ENCODE measurements around the gene MOB3B. TPM values are rescaled to one million over a fixed set of nuclear protein-coding genes. Genes with fewer than 3 reads are reported as not detected.

Gene MOB3B
- polyA plus RNA-seq, 1 experiment = 0.38 TPM

- ChIA-PET CTCF (interaction anchor here (1.2 to 2.0 kb wide), 2 partner anchors 10 to 248 kb away, joined by 3 to 6 read pairs; no protein-coding TSS in a partner anchor), POLR2A (no interaction called here)
- Histone ChIP-seq H3K27me3 (ENCODE audit: control insufficient read depth, insufficient read depth, low read length) (peaks cover 18% of the 10 kb centered on the region), H3K9me3 (ENCODE audit: control insufficient read depth, insufficient read depth, low read length) (no peaks in the 10 kb centered on the region), H3K27ac (ENCODE audit: low read depth, low read length) (no peak overlapping the region), H3K4me3 (ENCODE audit: low read depth, low read length) (no peak overlapping the region)
- no peak for TF ChIP-seq CTCF (IDR thresholded peaks at IDR 0.05; ENCODE audit: low read depth, low read length)
- no peak for DNase-seq (ENCODE audit: low read depth, low spot score)
These were observed 248.8 kb downstream of the MOB3B start for GRCh38 chr9:27280860-27281259.

GRCh38 chr9:27280249-27280648, 249.4 kb downstream of the MOB3B start:
- H3K27ac ChIP-seq (ENCODE audit: low read depth, low read length) = no peak overlapping the region
- no peak overlapping the region for H3K4me3 ChIP-seq (ENCODE audit: low read depth, low read length)
- H3K27me3 ChIP-seq (ENCODE audit: control insufficient read depth, insufficient read depth, low read length) = peaks cover 18% of the 10 kb centered on the region
- no peak for TF ChIP-seq CTCF (IDR thresholded peaks at IDR 0.05; ENCODE audit: low read depth, low read length)
- no peak for DNase-seq (ENCODE audit: low read depth, low spot score)
- POLR2A ChIA-PET = no interaction called here
- no peaks in the 10 kb centered on the region for H3K9me3 ChIP-seq (ENCODE audit: control insufficient read depth, insufficient read depth, low read length)
- CTCF ChIA-PET = interaction anchor here (0.5 to 2.0 kb wide), 4 partner anchors 53 to 388 kb away, joined by 3 to 6 read pairs (median 3); partner anchors contain the start of gene MOB3B

GRCh38 chr9:27279611-27280010, 250.0 kb downstream of the MOB3B start:
- CTCF ChIA-PET = interaction anchor here (0.5 to 2.0 kb wide), 5 partner anchors 10 to 388 kb away, joined by 3 to 6 read pairs (median 3); partner anchors contain the start of gene MOB3B
- Histone ChIP-seq H3K27ac (ENCODE audit: low read depth, low read length) (no peak overlapping the region), H3K4me3 (ENCODE audit: low read depth, low read length) (no peak overlapping the region), H3K27me3 (ENCODE audit: control insufficient read depth, insufficient read depth, low read length) (peaks cover 18% of the 10 kb centered on the region), H3K9me3 (ENCODE audit: control insufficient read depth, insufficient read depth, low read length) (no peaks in the 10 kb centered on the region)
- TF ChIP-seq CTCF (IDR thresholded peaks at IDR 0.05; ENCODE audit: low read depth, low read length) = no peak
- no peak for DNase-seq (ENCODE audit: low read depth, low spot score)
- POLR2A ChIA-PET = no interaction called here

- TF ChIP-seq CTCF (IDR thresholded peaks at IDR 0.05; ENCODE audit: low read depth, low read length) = no peak
- DNase-seq (ENCODE audit: low read depth, low spot score) = no peak
- ChIA-PET CTCF (interaction anchor here (1.1 to 1.2 kb wide), 2 partner anchors 9 to 247 kb away, joined by 3 read pairs; no protein-coding TSS in a partner anchor), POLR2A (no interaction called here)
- Histone ChIP-seq H3K27me3 (ENCODE audit: control insufficient read depth, insufficient read depth, low read length) (peaks cover 15% of the 10 kb centered on the region), H3K4me3 (ENCODE audit: low read depth, low read length) (no peak overlapping the region), H3K9me3 (ENCODE audit: control insufficient read depth, insufficient read depth, low read length) (no peaks in the 10 kb centered on the region), H3K27ac (ENCODE audit: low read depth, low read length) (no peak overlapping the region)
These were observed 251.2 kb downstream of the MOB3B start for GRCh38 chr9:27278374-27278773.

GRCh38 chr9:27276193-27277030, 253.2 kb downstream of the MOB3B start:
- POLR2A ChIA-PET = no interaction called here
- Histone ChIP-seq H3K4me3 (ENCODE audit: low read depth, low read length) (no peak overlapping the region), H3K27ac (ENCODE audit: low read depth, low read length) (no peak overlapping the region), H3K9me3 (ENCODE audit: control insufficient read depth, insufficient read depth, low read length) (no peaks in the 10 kb centered on the region), H3K27me3 (ENCODE audit: control insufficient read depth, insufficient read depth, low read length) (peaks cover 13% of the 10 kb centered on the region)
- CTCF ChIA-PET = interaction anchor here (0.6 to 3.8 kb wide), 45 partner anchors 8 to 533 kb away, joined by 3 to 30 read pairs (median 4); no protein-coding TSS in a partner anchor
- peak; percentile 71 for TF ChIP-seq CTCF (IDR thresholded peaks at IDR 0.05; ENCODE audit: low read depth, low read length)
- DNase-seq (ENCODE audit: low read depth, low spot score) = peak; percentile 16
